H7 (cell line): Measurements from ENCODE around the gene ATF6B. TPM values are rescaled to one million over a fixed set of nuclear protein-coding genes. Genes with fewer than 3 reads are reported as not detected.

Experiments
- DNase-seq: peaks from one replicate; pipeline ENCODE4 v3.0.0; 2012
- H3K27me3 ChIP-seq: 2 replicates; pipeline ENCODE4 v1.6.0; 2011; ENCODE audit warnings: mild to moderate bottlenecking, low read length; ENCODE audit not compliant: control insufficient read depth, insufficient read depth
- H3K36me3 ChIP-seq: replicated peaks from 2 replicates; pipeline ENCODE4 v1.5.1; 2011; ENCODE audit warnings: low read length; ENCODE audit not compliant: control insufficient read depth, insufficient read depth
- H3K4me3 ChIP-seq: 2 replicates; pipeline ENCODE4 v1.5.1; 2011; ENCODE audit warnings: low read depth, mild to moderate bottlenecking, control low read depth, low read length, moderate library complexity; ENCODE audit not compliant: insufficient read depth
- total RNA-seq: library from RNA; depleted of rRNA; stranded (reverse); fragments of >200 nt; shearing (Covaris generic); gene quantifications from 2 replicates; pipeline ENCODE4 v1.2.3, GENCODE V29; 2014

The ATF6B gene
- total RNA-seq, 1 experiment from 2014 or later: 26.2 TPM

- H3K27me3 ChIP-seq: no peaks in the 10 kb centered on the region; the same call in 1 of the 2 replicates
- DNase-seq: no peak
- peak overlapping the region; percentile 46 for H3K4me3 ChIP-seq
- peaks cover 1% of the 10 kb centered on the region for H3K36me3 ChIP-seq
Observed at GRCh38 chr6:32129297-32130088, 1.4 kb upstream of the ATF6B start.

- H3K36me3 ChIP-seq: peaks cover 3% of the 10 kb centered on the region
- H3K27me3 ChIP-seq: no peaks in the 10 kb centered on the region
- H3K4me3 ChIP-seq: no peak overlapping the region
- DNase-seq: no peak
Observed at GRCh38 chr6:32128751-32129296, 778 bp upstream of the ATF6B start.

- H3K4me3 ChIP-seq: peak overlapping the region; percentile 92
- H3K27me3 ChIP-seq: no peaks in the 10 kb centered on the region
- H3K36me3 ChIP-seq: peaks cover 3% of the 10 kb centered on the region
- DNase-seq: no peak
Observed at GRCh38 chr6:32127409-32127716, 683 bp downstream of the ATF6B start.

GRCh38 chr6:32126880-32127279 is 1.2 kb downstream of the ATF6B start:
- no peak for DNase-seq
- H3K27me3 ChIP-seq: no peaks in the 10 kb centered on the region
- peaks cover 3% of the 10 kb centered on the region for H3K36me3 ChIP-seq
- H3K4me3 ChIP-seq: no peak overlapping the region

GRCh38 chr6:32123681-32124080 is 4.4 kb downstream of the ATF6B start:
- peaks cover 8% of the 10 kb centered on the region for H3K36me3 ChIP-seq
- no peak overlapping the region for H3K4me3 ChIP-seq
- DNase-seq: no peak
- no peaks in the 10 kb centered on the region for H3K27me3 ChIP-seq

GRCh38 chr6:32120573-32121059 is 7.4 kb downstream of the ATF6B start:
- Histone ChIP-seq H3K27me3 (no peaks in the 10 kb centered on the region), H3K4me3 (no peak overlapping the region), H3K36me3 (peaks cover 15% of the 10 kb centered on the region)
- DNase-seq: no peak

GRCh38 chr6:32118782-32119628 is 9.0 kb downstream of the ATF6B start:
- peak; percentile 92 for DNase-seq
- Histone ChIP-seq H3K36me3 (peaks cover 14% of the 10 kb centered on the region), H3K27me3 (no peaks in the 10 kb centered on the region), H3K4me3 (no peak overlapping the region)

- Histone ChIP-seq H3K4me3 (no peak overlapping the region), H3K36me3 (peaks cover 14% of the 10 kb centered on the region), H3K27me3 (no peaks in the 10 kb centered on the region)
- peak; percentile 36 for DNase-seq
Observed at GRCh38 chr6:32117461-32117860, 10.6 kb downstream of the ATF6B start.

GRCh38 chr6:32116674-32117073 is 11.4 kb downstream of the ATF6B start:
- DNase-seq: peak; percentile 82
- H3K36me3 ChIP-seq: peaks cover 14% of the 10 kb centered on the region
- H3K27me3 ChIP-seq: no peaks in the 10 kb centered on the region
- H3K4me3 ChIP-seq: no peak overlapping the region

GRCh38 chr6:32115623-32116022 is 12.4 kb downstream of the ATF6B start:
- DNase-seq: no peak
- peaks cover 9% of the 10 kb centered on the region for H3K36me3 ChIP-seq
- no peaks in the 10 kb centered on the region for H3K27me3 ChIP-seq
- no peak overlapping the region for H3K4me3 ChIP-seq

- Histone ChIP-seq H3K36me3 (peaks cover 9% of the 10 kb centered on the region), H3K4me3 (no peak overlapping the region), H3K27me3 (peaks cover 1% of the 10 kb centered on the region; the same call in 1 of the 2 replicates)
- DNase-seq: no peak
Observed at GRCh38 chr6:32114796-32115195, 13.2 kb downstream of the ATF6B start.

GRCh38 chr6:32113386-32114352 is 14.4 kb downstream of the ATF6B start:
- peaks cover 8% of the 10 kb centered on the region for H3K36me3 ChIP-seq
- H3K4me3 ChIP-seq: no peak overlapping the region
- DNase-seq: peak; percentile 84
- peaks cover 9% of the 10 kb centered on the region; the same call in 1 of the 2 replicates for H3K27me3 ChIP-seq

GRCh38 chr6:32112431-32112980 is 15.5 kb downstream of the ATF6B start:
- H3K4me3 ChIP-seq: no peak overlapping the region
- peaks cover 3% of the 10 kb centered on the region for H3K36me3 ChIP-seq
- no peak for DNase-seq
- peaks cover 18% of the 10 kb centered on the region for H3K27me3 ChIP-seq
